H9 (cell line): ENCODE measurements around the gene LPIN2. TPM values are rescaled to one million over a fixed set of nuclear protein-coding genes. Genes with fewer than 3 reads are reported as not detected.

Experiments used
- DNase-seq: peaks from one replicate; pipeline ENCODE4 v3.0.0-alpha.2; 2017
- H2AFZ ChIP-seq: one replicate; pipeline ENCODE4 v1.6.1; 2013; ENCODE audit warnings: mild to moderate bottlenecking, low read length, control low read depth, moderate library complexity
- H2AK5ac ChIP-seq: 2 replicates; pipeline ENCODE4 v1.6.1; 2013; ENCODE audit warnings: low read length, control low read depth, mixed read lengths; ENCODE audit not compliant: insufficient read length
- H2BK120ac ChIP-seq: one replicate; pipeline ENCODE4 v1.6.1; 2013; ENCODE audit warnings: low read depth, mild to moderate bottlenecking, low read length, control low read depth, inconsistent platforms; ENCODE audit not compliant: poor library complexity, severe bottlenecking
- H2BK12ac ChIP-seq: 2 replicates; pipeline ENCODE4 v1.6.1; 2013; ENCODE audit warnings: low read length, control low read depth, mixed read lengths, low read depth; ENCODE audit not compliant: insufficient read length
- H2BK15ac ChIP-seq: 2 replicates; pipeline ENCODE4 v1.6.1; 2013; ENCODE audit warnings: low read depth, low read length, control low read depth
- H2BK20ac ChIP-seq: one replicate; pipeline ENCODE4 v1.6.1; 2013; ENCODE audit warnings: low read depth, mild to moderate bottlenecking, low read length, control low read depth, inconsistent platforms; ENCODE audit not compliant: poor library complexity, severe bottlenecking
- H2BK5ac ChIP-seq: 2 replicates; pipeline ENCODE4 v1.6.1; 2013; ENCODE audit warnings: low read length, control low read depth, mixed read lengths; ENCODE audit not compliant: insufficient read length
- H3K14ac ChIP-seq: 2 replicates; pipeline ENCODE4 v1.6.1; 2013; ENCODE audit warnings: low read length, control low read depth; ENCODE audit not compliant: insufficient read depth
- H3K18ac ChIP-seq: 2 replicates; pipeline ENCODE4 v1.6.1; 2013; ENCODE audit warnings: low read depth, mild to moderate bottlenecking, mixed read lengths, low read length, control low read depth; ENCODE audit not compliant: insufficient read length
- H3K23ac ChIP-seq: 2 replicates; pipeline ENCODE4 v1.6.1; 2013; ENCODE audit warnings: low read length, control low read depth, mixed read lengths, low read depth; ENCODE audit not compliant: insufficient read length
- H3K23me2 ChIP-seq: 2 replicates; pipeline ENCODE4 v1.6.1; 2013; ENCODE audit warnings: low read depth, mild to moderate bottlenecking, mixed read lengths, low read length, control low read depth; ENCODE audit not compliant: insufficient read length, poor library complexity, severe bottlenecking
- H3K27ac ChIP-seq: 2 replicates; pipeline ENCODE4 v1.5.1; 2013; ENCODE audit warnings: low read length, control low read depth, mixed read lengths, low read depth; ENCODE audit not compliant: insufficient read length
- H3K27me3 ChIP-seq: 2 replicates; pipeline ENCODE4 v1.6.1; 2013; ENCODE audit warnings: low read length, control low read depth, inconsistent platforms; ENCODE audit not compliant: insufficient read depth
- H3K4ac ChIP-seq: 2 replicates; pipeline ENCODE4 v1.6.1; 2013; ENCODE audit warnings: low read depth, mild to moderate bottlenecking, control low read depth, inconsistent platforms, low read length, moderate library complexity
- H3K4me1 ChIP-seq: 2 replicates; pipeline ENCODE4 v1.6.1; 2013; ENCODE audit warnings: low read length, control low read depth, inconsistent platforms; ENCODE audit not compliant: insufficient read depth
- H3K4me2 ChIP-seq: 2 replicates; pipeline ENCODE4 v1.6.1; 2013; ENCODE audit warnings: low read length, control low read depth, mixed read lengths; ENCODE audit not compliant: insufficient read length, insufficient read depth
- H3K56ac ChIP-seq: 2 replicates; pipeline ENCODE4 v1.6.1; 2013; ENCODE audit warnings: low read depth, mild to moderate bottlenecking, mixed read lengths, low read length, control low read depth; ENCODE audit not compliant: insufficient read length
- H3K79me1 ChIP-seq: 2 replicates; pipeline ENCODE4 v1.6.1; 2013; ENCODE audit warnings: low read depth, mild to moderate bottlenecking, moderate library complexity, low read length, control low read depth, inconsistent platforms; ENCODE audit not compliant: insufficient read depth, poor library complexity, severe bottlenecking
- H3K79me2 ChIP-seq: 2 replicates; pipeline ENCODE4 v1.6.1; 2013; ENCODE audit warnings: low read length, control low read depth, inconsistent platforms; ENCODE audit not compliant: insufficient read depth
- H3K9ac ChIP-seq: 2 replicates; pipeline ENCODE4 v1.6.1; 2013; ENCODE audit warnings: low read length, control low read depth, mixed read lengths; ENCODE audit not compliant: insufficient read length; ENCODE audit errors: extremely low read depth
- H3K9me3 ChIP-seq: one replicate; pipeline ENCODE4 v1.6.1; 2013; ENCODE audit warnings: low read depth, low read length, inconsistent platforms; ENCODE audit not compliant: control insufficient read depth
- H3T11ph ChIP-seq: one replicate; pipeline ENCODE4 v1.6.1; 2013; ENCODE audit warnings: mild to moderate bottlenecking, low read length, control low read depth, inconsistent platforms
- H4K20me1 ChIP-seq: one replicate; pipeline ENCODE4 v1.6.1; 2013; ENCODE audit not compliant: control insufficient read depth, insufficient read length, insufficient read depth
- H4K5ac ChIP-seq: 2 replicates; pipeline ENCODE4 v1.6.1; 2013; ENCODE audit warnings: low read depth, mild to moderate bottlenecking, mixed read lengths, low read length, control low read depth; ENCODE audit not compliant: insufficient read length
- H4K8ac ChIP-seq: replicated peaks from 2 replicates; pipeline ENCODE4 v1.6.1; 2013; ENCODE audit warnings: low read length, control low read depth, mixed read lengths, low read depth; ENCODE audit not compliant: insufficient read length
- H4K91ac ChIP-seq: 2 replicates; pipeline ENCODE4 v1.6.1; 2013; ENCODE audit warnings: low read depth, mild to moderate bottlenecking, moderate library complexity, mixed read lengths, low read length, control low read depth; ENCODE audit not compliant: insufficient read length
- H3K27ac Mint-ChIP-seq, 3 experiments: 2 replicates in 2 of 3; 3 replicates in 1 of 3; pipeline ENCODE4 v1.8.0; 2020 to 2021; ENCODE audit warnings: mixed read lengths in 3 of 3, mild to moderate bottlenecking in 1 of 3, moderate library complexity in 1 of 3
- H3K27me3 Mint-ChIP-seq: 2 replicates; pipeline ENCODE4 v1.8.0; 2021; ENCODE audit warnings: low read depth, mild to moderate bottlenecking, moderate library complexity, mixed read lengths
- H3K36me3 Mint-ChIP-seq, 3 experiments: 2 replicates in 2 of 3; 3 replicates in 1 of 3; pipeline ENCODE4 v1.8.0; 2020 to 2021; ENCODE audit warnings: low read depth in 3 of 3, mixed read lengths in 3 of 3; ENCODE audit not compliant: insufficient read depth in 1 of 3
- H3K4me1 Mint-ChIP-seq, 2 experiments: 2 replicates each; pipeline ENCODE4 v1.8.0; 2020; ENCODE audit warnings: mixed read lengths in 2 of 2
- H3K4me3 Mint-ChIP-seq, 2 experiments: 2 replicates in 1 of 2; 3 replicates in 1 of 2; pipeline ENCODE4 v1.8.0; 2020 to 2021; ENCODE audit warnings: mild to moderate bottlenecking in 2 of 2, mixed read lengths in 2 of 2, moderate library complexity in 1 of 2
- H3K9me3 Mint-ChIP-seq, 2 experiments: 2 replicates in 1 of 2; 3 replicates in 1 of 2; pipeline ENCODE4 v1.8.0; 2020; ENCODE audit warnings: mild to moderate bottlenecking in 2 of 2, mixed read lengths in 2 of 2, moderate library complexity in 1 of 2
- CTCF ChIP-seq: fragments of 200-600 bp; sonication (generic); conservative IDR thresholded peaks from 3 replicates; pipeline ENCODE4 v1.8.0; 2021; ENCODE audit warnings: antibody characterized with exemption, mild to moderate bottlenecking
- WGBS: extraction: QIAGEN DNeasy Blood & Tissue Kit; methylation state at CpG from one replicate; pipeline ENCODE4 v1.1.7; 2013; ENCODE audit warnings: missing lambda C conversion rate, low lambda C conversion rate, mixed read lengths; ENCODE audit not compliant: insufficient read length; ENCODE audit errors: extremely low coverage; 5-methylcytosine and 5-hydroxymethylcytosine counted together
- total RNA-seq: library from RNA; stranded (reverse); gene quantifications from 2 replicates; pipeline ENCODE4 v1.2.1, GENCODE V29; 2021

The LPIN2 gene
- total RNA-seq, 1 experiment from 2014 or later = 9.2 TPM

DNA sequence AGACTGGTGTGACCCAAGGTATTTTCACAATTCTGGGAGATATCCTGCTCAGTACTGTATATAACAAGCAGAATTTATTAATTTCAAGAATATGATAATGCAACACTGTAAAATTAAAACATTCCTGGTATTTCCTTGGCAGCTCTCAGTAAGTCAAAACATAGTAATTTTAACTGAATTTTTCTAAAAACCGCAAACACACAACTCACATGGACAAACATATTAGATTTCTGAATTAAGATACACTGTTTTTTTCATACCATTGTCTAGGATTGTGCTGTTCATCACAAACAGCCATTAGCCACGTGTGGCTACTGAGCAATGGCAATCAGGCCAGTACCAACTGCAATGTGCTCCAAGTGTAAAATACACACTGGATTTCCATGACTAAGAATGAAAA is 29.6 kb downstream of the LPIN2 start:
- no peak overlapping the region for H3K23ac ChIP-seq
- peaks cover 4% of the 10 kb centered on the region; the same call in 1 of the 2 replicates for H3K4me1 ChIP-seq
- no peak overlapping the region for H2AFZ ChIP-seq
- H2BK120ac ChIP-seq = no peak overlapping the region
- H2AK5ac ChIP-seq = no peak overlapping the region
- DNase-seq = no peak
- peaks cover 36 to 41% of the 10 kb centered on the region in 2 experiments for H3K4me1 Mint-ChIP-seq
- no peak overlapping the region for H3K4me3 Mint-ChIP-seq
- no peak overlapping the region for H3K4ac ChIP-seq
- no peaks in the 10 kb centered on the region for H3K9me3 Mint-ChIP-seq
- H3K56ac ChIP-seq = no peak overlapping the region
- H3K27me3 Mint-ChIP-seq = no peaks in the 10 kb centered on the region
- H3K27ac Mint-ChIP-seq = no peak overlapping the region
- peaks cover 6% of the 10 kb centered on the region; the same call in 1 of the 2 replicates for H3K79me2 ChIP-seq
- H2BK5ac ChIP-seq = no peak overlapping the region
- WGBS = no CpG with 5 or more reads among the region's 2 CpGs
- H4K8ac ChIP-seq = no peak overlapping the region
- H2BK20ac ChIP-seq = no peak overlapping the region
- H3T11ph ChIP-seq = no peak overlapping the region
- H3K9me3 ChIP-seq = no peaks in the 10 kb centered on the region
- H3K18ac ChIP-seq = no peak overlapping the region
- H3K27me3 ChIP-seq = no peaks in the 10 kb centered on the region
- no peak overlapping the region for H4K5ac ChIP-seq
- no peak for TF ChIP-seq CTCF
- peaks cover under 1 to 17% (median 3%) of the 10 kb centered on the region in 3 experiments; a peak in 5 of 7 replicates for H3K36me3 Mint-ChIP-seq
- H4K20me1 ChIP-seq = peaks cover 4% of the 10 kb centered on the region
- H3K23me2 ChIP-seq = no peaks in the 10 kb centered on the region
- H3K79me1 ChIP-seq = no peaks in the 10 kb centered on the region
- H3K27ac ChIP-seq = no peak overlapping the region
- H3K9ac ChIP-seq = no peak overlapping the region
- no peak overlapping the region for H3K4me2 ChIP-seq
- no peak overlapping the region for H4K91ac ChIP-seq
- no peak overlapping the region for H3K14ac ChIP-seq
- no peak overlapping the region for H2BK15ac ChIP-seq
- no peak overlapping the region for H2BK12ac ChIP-seq
